ENCODE data around the gene CRYBG2. TPM values are rescaled to one million over a fixed set of nuclear protein-coding genes. Genes with fewer than 3 reads are reported as not detected.
"Not testable (repeated sequence)": the region's sequence is repeated elsewhere in the genome, so short reads cannot be mapped to it uniquely, and the experiment has no call there.

The CRYBG2 gene
- total RNA-seq, 3 donors from 2014 or later (not counting 1 experiment from before 2014, with no cell fraction given) = 2.5 to 5.8 (median 3.2) TPM

DNA sequence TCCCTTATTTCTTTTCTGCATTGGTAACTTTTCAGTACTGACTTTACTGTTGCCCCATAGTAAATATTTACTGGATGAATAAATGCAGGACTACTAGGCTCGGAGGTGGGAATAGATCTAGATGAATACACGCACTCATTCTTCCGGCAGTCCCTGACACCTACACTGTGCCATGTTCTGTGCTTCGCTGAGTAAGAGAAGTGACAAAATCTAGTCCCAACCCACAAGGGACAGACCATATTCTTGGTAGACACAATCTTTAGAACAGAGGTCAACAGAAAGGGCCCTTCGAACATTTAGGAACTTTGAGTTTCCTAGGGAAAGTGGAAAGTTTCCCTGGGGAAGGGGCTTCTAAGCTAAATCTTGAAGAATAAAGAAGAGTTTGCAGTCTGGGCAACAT lies 39.4 kb downstream of the CRYBG2 start:
- Histone ChIP-seq H3K36me3 (ENCODE audit: control insufficient read depth, insufficient read depth, low read length) (no peaks in the 10 kb centered on the region), H3K27me3 (ENCODE audit: control insufficient read depth, insufficient read depth, low read length) (no peaks in the 10 kb centered on the region), H3K4me1 (ENCODE audit: control insufficient read depth, insufficient read depth, low read length) (peaks cover 68% of the 10 kb centered on the region), H3K27ac (ENCODE audit: low read length) (peak overlapping the region; percentile 27), H3K4me3 (ENCODE audit: low read length) (no peak overlapping the region), H3K9me3 (ENCODE audit: control insufficient read depth, insufficient read depth, low read length) (no peaks in the 10 kb centered on the region)
- Mint-ChIP-seq H3K36me3 (no peaks in the 10 kb centered on the region), H3K4me3 (peak overlapping the region; percentile 82), H3K27me3 (ENCODE audit: low read depth in 2 of 2) (no peaks in the 10 kb centered on the region), H3K9me3 (no peaks in the 10 kb centered on the region), H3K4me1 (peaks cover 54 to 71% of the 10 kb centered on the region in 2 donors), H3K27ac (peak overlapping the region; percentile 82 to 83)
- WGBS (ENCODE audit: insufficient coverage) = 59% methylated on average over 5 of the region's 5 CpGs
- intact Hi-C loops (cut with micrococcal nuclease) = loop anchor here (10.0 kb wide), 1 partner anchor 60 kb away; the partner anchor contains the start of gene ZNF683
- DNase-seq = no peak
- TF ChIP-seq, protein P1, sequence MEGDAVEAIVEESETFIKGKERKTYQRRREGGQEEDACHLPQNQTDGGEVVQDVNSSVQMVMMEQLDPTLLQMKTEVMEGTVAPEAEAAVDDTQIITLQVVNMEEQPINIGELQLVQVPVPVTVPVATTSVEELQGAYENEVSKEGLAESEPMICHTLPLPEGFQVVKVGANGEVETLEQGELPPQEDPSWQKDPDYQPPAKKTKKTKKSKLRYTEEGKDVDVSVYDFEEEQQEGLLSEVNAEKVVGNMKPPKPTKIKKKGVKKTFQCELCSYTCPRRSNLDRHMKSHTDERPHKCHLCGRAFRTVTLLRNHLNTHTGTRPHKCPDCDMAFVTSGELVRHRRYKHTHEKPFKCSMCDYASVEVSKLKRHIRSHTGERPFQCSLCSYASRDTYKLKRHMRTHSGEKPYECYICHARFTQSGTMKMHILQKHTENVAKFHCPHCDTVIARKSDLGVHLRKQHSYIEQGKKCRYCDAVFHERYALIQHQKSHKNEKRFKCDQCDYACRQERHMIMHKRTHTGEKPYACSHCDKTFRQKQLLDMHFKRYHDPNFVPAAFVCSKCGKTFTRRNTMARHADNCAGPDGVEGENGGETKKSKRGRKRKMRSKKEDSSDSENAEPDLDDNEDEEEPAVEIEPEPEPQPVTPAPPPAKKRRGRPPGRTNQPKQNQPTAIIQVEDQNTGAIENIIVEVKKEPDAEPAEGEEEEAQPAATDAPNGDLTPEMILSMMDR (IDR thresholded peaks at IDR 0.05) = no peak
- ATAC-seq = no peak

DNA sequence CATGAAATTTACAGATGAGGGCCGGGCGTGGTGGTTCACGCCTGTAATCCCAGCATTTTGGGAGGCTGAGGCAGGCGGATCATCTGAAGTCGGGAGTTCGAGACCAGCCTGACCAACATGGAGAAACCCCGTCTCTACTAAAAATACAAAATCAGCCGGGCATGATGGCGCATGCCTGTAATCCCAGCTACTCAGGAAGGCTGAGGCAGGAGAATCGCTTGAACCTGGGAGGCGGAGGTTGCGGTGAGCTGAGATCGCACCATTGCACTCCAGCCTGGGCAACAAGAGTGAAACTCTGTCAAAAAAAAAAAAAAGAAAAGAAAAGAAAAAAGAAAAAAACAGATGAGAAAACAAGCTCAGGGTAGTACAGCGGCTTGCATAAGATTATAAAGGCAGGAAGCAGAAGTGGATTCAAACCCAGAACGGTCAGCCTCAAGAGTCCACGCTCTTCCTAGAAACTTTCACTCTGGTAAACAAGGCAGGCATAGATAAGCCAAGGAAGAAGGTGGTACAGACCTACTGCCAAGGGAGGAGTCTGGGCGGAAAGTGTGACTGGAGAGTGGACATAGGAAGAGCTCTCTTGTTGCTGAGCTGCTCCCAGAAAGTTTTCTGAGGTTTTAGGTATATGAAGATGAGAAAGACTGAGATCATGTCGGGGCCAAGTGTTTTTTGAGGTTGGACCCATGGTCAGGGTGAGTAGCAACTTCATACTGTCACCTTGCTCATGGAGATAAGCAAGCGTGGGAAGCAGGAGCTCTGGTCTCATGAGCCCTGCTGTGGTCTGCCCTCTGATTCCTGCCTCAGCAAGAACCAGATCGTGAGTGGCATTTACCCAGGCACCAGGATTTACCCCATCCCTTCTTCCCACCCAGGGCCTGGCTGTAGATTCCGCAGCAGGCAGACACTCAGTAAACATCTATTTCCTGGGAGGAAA lies 45.7 kb downstream of the CRYBG2 start:
- H3K4me3 Mint-ChIP-seq = peak overlapping the region; percentile 100
- H3K9me3 ChIP-seq (ENCODE audit: control insufficient read depth, insufficient read depth, low read length); H3K9me3 Mint-ChIP-seq; H3K36me3 ChIP-seq (ENCODE audit: control insufficient read depth, insufficient read depth, low read length); H3K27me3 Mint-ChIP-seq (ENCODE audit: low read depth in 2 of 2); intact Hi-C loops (cut with micrococcal nuclease); H3K36me3 Mint-ChIP-seq; ATAC-seq; H3K4me3 ChIP-seq (ENCODE audit: low read length); H3K27me3 ChIP-seq (ENCODE audit: control insufficient read depth, insufficient read depth, low read length): not testable (repeated sequence)
- Histone ChIP-seq H3K27ac (ENCODE audit: low read length) (peak overlapping the region; percentile 15), H3K4me1 (ENCODE audit: control insufficient read depth, insufficient read depth, low read length) (peaks cover 34% of the 10 kb centered on the region)
- H3K27ac Mint-ChIP-seq = peak overlapping the region in 1 of 2 donors; percentile 97
- WGBS (ENCODE audit: insufficient coverage) = 84% methylated on average over 21 of the region's 21 CpGs
- peak in 1 of 2 donors; percentile 37 for DNase-seq
- H3K4me1 Mint-ChIP-seq = peaks cover 15 to 43% of the 10 kb centered on the region in 2 donors

DNA sequence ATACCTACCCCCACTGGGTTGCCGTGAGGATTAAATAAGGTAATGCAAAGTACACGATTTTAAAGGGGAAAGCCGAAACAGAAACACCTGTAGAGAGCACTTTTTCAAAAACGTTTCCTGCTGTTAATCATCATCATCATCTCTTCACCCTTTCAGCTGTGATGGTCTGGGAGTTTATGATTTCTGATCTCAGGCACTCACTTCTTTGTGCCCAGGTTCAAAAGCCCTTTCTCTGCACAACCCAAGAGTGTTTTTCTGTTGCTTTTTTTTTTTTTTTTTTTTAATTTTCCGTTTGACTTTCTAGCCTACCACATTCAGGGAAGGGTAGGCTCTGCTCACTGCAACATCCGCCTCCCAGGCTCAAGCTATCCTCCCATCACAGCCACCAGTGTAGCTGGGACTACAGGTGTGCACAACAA lies 46.6 kb downstream of the CRYBG2 start:
- Mint-ChIP-seq H3K27me3 (ENCODE audit: low read depth in 2 of 2) (no peaks in the 10 kb centered on the region), H3K36me3 (no peaks in the 10 kb centered on the region), H3K9me3 (no peaks in the 10 kb centered on the region), H3K27ac (peak overlapping the region; percentile 81 to 97), H3K4me1 (peaks cover 12 to 38% of the 10 kb centered on the region in 2 donors), H3K4me3 (peak overlapping the region; percentile 100)
- TF ChIP-seq, protein P1 (IDR thresholded peaks at IDR 0.05) = no peak
- Histone ChIP-seq H3K27me3 (ENCODE audit: control insufficient read depth, insufficient read depth, low read length) (no peaks in the 10 kb centered on the region), H3K9me3 (ENCODE audit: control insufficient read depth, insufficient read depth, low read length) (no peaks in the 10 kb centered on the region), H3K27ac (ENCODE audit: low read length) (peak overlapping the region; percentile 51), H3K4me3 (ENCODE audit: low read length) (no peak overlapping the region), H3K4me1 (ENCODE audit: control insufficient read depth, insufficient read depth, low read length) (peaks cover 26% of the 10 kb centered on the region), H3K36me3 (ENCODE audit: control insufficient read depth, insufficient read depth, low read length) (no peaks in the 10 kb centered on the region)
- DNase-seq (peak in 1 of 2 donors; percentile 72), ATAC-seq (no peak)
- 85% methylated on average over 1 of the region's 6 CpGs for WGBS (ENCODE audit: insufficient coverage)
- intact Hi-C loops (cut with micrococcal nuclease) = no loop called here

Measured in natural killer cell (primary cell).